ENCODE results near the gene YEATS4. TPM values are rescaled to one million over a fixed set of nuclear protein-coding genes. Genes with fewer than 3 reads are reported as not detected.

Gene YEATS4
- total RNA-seq, 6 experiments from 2014 or later: 7.3 to 11.1 (median 10.4) TPM

DNA sequence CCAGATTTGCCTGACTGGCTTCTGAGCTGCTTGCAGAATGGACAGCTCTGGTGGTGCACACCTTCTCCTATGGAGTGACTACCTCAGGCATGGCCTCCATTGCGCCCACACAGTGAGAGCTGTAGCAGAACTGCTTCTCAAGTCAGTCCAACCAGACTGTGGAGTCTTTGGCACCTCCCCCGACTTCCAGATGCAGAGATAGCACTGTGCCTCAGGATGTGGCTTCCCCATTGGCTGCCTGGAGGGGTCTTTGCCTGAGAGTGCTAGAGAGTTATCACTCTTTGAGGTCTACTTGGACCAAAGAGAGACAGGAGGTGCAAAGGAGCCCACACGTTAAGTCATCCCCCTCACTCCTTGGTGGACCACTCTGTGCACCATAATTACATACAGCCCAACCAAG is 65.9 kb downstream of the YEATS4 start:
- H3K4me1 Mint-ChIP-seq (ENCODE audit: low read depth): peaks cover 13% of the 10 kb centered on the region
- no peak for DNase-seq
- H3K4me3 Mint-ChIP-seq: no peak overlapping the region
- H3K27me3 Mint-ChIP-seq (ENCODE audit: insufficient read depth): peaks cover 1% of the 10 kb centered on the region; the same call in 1 of the 2 replicates
- H3K36me3 Mint-ChIP-seq (ENCODE audit: low read depth): no peaks in the 10 kb centered on the region
- H3K27ac Mint-ChIP-seq: no peak overlapping the region
- TF ChIP-seq, protein P1, sequence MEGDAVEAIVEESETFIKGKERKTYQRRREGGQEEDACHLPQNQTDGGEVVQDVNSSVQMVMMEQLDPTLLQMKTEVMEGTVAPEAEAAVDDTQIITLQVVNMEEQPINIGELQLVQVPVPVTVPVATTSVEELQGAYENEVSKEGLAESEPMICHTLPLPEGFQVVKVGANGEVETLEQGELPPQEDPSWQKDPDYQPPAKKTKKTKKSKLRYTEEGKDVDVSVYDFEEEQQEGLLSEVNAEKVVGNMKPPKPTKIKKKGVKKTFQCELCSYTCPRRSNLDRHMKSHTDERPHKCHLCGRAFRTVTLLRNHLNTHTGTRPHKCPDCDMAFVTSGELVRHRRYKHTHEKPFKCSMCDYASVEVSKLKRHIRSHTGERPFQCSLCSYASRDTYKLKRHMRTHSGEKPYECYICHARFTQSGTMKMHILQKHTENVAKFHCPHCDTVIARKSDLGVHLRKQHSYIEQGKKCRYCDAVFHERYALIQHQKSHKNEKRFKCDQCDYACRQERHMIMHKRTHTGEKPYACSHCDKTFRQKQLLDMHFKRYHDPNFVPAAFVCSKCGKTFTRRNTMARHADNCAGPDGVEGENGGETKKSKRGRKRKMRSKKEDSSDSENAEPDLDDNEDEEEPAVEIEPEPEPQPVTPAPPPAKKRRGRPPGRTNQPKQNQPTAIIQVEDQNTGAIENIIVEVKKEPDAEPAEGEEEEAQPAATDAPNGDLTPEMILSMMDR (IDR thresholded peaks at IDR 0.05): no peak
- no peaks in the 10 kb centered on the region for H3K9me3 Mint-ChIP-seq

DNA sequence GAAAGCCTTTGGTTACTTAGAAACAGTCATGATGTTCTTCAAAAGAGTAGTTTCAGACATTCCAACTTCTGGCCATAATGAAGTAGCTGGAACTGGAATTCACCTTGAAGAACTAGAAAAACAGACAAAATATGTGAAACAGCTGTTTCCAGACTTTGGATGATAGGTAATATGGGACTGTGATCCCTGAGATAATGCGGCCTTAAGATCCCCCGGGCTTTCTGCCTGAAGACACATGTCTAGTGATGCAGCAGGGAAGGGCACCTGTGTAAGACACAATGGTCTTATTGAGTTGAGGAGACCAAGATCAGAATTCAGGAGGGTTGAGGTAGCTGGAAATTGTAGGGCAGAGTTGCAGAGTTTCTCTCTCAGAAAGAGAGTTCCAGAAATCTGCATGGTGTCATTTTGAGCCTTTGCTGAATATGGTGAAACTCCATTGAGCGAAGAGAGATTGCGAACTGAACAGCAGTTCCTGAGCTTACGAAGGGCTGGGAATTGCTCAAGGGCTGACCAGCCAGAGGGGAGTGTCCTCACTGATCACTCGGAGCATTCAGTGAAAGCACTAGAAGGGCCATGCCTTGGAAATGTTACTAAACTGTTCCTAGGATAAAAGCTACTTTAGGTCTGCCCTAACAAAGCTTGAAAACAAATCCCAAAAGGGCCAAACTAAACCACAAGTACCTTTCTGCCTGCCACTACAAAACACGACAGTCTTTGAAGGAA is 69.0 kb downstream of the YEATS4 start:
- H3K4me1 Mint-ChIP-seq (ENCODE audit: low read depth): peaks cover 13% of the 10 kb centered on the region

DNA sequence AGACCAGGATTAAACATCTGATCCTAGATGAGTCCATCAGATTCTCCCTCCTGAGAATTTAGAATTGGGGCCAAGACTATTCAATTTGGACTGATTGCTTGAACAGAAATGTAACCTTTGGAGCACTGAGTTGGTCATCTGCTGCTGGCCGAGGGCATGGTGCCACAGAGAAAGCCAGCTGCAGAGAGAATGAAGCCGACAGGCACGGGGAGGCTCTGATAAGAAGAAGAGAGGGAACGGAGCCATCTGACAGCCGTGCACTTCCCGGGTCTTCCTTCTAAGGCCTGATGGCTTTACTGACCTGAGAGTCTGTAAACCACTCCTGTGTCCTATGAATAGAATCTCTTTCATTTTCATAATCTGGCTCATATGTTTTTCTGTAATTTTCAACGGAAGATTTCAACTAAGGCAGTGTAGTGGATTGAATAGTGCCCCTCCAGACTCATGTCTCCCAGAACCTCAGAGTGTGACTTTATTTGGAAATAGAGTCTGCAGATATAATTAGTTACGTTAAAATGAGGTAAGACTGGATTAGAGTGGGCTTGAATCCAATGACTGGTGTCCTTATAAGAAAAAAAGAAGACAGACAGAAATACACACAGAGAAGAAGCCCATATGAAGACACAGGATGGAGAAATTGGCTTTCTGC is 71.5 kb downstream of the YEATS4 start:
- TF ChIP-seq, protein P1 (IDR thresholded peaks at IDR 0.05): no peak
- no peak overlapping the region for H3K4me3 Mint-ChIP-seq
- no peak for DNase-seq
- peaks cover 25% of the 10 kb centered on the region for H3K4me1 Mint-ChIP-seq (ENCODE audit: low read depth)
- no peaks in the 10 kb centered on the region for H3K9me3 Mint-ChIP-seq
- H3K27me3 Mint-ChIP-seq (ENCODE audit: insufficient read depth): peaks cover 1% of the 10 kb centered on the region
- no peak overlapping the region for H3K27ac Mint-ChIP-seq
- no peaks in the 10 kb centered on the region; the same call in 1 of the 2 replicates for H3K36me3 Mint-ChIP-seq (ENCODE audit: low read depth)

More for the DNA sequence above, 69.0 kb downstream of the YEATS4 start:
- Mint-ChIP-seq H3K4me3 (no peak overlapping the region), H3K27me3 (ENCODE audit: insufficient read depth) (peaks cover 1% of the 10 kb centered on the region; the same call in 1 of the 2 replicates), H3K9me3 (no peaks in the 10 kb centered on the region), H3K36me3 (ENCODE audit: low read depth) (no peaks in the 10 kb centered on the region), H3K27ac (no peak overlapping the region)
- TF ChIP-seq, protein P1 (IDR thresholded peaks at IDR 0.05): no peak
- no peak for DNase-seq

DNA sequence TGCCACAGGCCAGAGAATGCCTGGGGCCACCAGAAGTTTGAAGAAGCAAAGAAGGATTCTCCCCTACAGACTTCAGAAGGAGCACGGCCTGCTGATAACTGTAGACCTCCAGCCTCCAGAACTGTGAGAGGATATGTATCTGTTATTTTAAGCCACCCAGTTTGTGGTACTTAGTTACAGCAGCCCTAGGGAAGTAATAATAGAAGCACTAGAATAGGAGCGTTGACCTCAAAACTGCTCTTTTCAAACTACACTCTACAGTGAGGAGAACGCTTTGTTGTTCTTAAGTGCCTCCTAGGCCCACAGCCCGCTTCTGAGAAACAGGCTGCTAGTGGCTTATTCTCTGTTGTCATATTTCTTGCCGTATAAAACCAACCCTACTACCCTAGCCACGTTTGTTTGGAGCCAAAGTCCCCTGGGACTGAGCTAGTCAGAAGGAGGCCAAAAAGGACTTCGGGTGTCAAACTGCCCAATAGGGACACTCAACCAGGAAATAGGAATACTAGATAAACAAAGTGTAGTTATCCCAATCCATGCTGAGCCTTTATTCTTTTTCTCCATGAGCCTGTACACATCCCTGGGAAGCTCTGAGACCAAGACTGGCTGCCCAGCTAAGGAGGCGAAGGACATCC is 72.2 kb downstream of the YEATS4 start:
- no peak for DNase-seq
- Mint-ChIP-seq H3K4me3 (no peak overlapping the region), H3K36me3 (ENCODE audit: low read depth) (no peaks in the 10 kb centered on the region; the same call in 1 of the 2 replicates), H3K27ac (no peak overlapping the region), H3K27me3 (ENCODE audit: insufficient read depth) (peaks cover 1% of the 10 kb centered on the region), H3K4me1 (ENCODE audit: low read depth) (peaks cover 26% of the 10 kb centered on the region), H3K9me3 (no peaks in the 10 kb centered on the region)
- TF ChIP-seq, protein P1 (IDR thresholded peaks at IDR 0.05): no peak

DNA sequence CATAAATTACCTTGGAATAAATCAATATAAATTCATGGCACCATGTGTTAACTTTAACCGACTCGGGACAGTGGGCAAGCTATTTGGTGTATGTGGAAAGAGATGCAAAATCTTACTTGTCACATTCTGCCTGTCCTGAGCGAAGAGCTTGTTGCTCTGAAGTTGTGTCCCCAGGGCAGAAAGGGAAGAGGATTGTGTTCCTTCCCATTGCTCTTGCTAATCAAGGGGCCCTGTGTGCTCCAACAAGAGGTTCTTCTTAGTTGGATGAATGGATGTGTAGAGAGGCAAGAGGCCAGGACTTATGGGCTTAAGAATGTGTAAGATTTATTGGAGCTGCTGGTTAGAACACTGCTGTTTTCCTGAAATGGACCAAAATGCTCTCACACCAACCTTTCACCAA is 74.1 kb downstream of the YEATS4 start:
- Mint-ChIP-seq H3K36me3 (ENCODE audit: low read depth) (no peaks in the 10 kb centered on the region; the same call in 1 of the 2 replicates), H3K4me1 (ENCODE audit: low read depth) (peaks cover 22% of the 10 kb centered on the region), H3K9me3 (no peaks in the 10 kb centered on the region), H3K4me3 (no peak overlapping the region), H3K27ac (no peak overlapping the region), H3K27me3 (ENCODE audit: insufficient read depth) (peaks cover 4% of the 10 kb centered on the region)
- no peak for DNase-seq
- TF ChIP-seq, protein P1 (IDR thresholded peaks at IDR 0.05): no peak

All from HFFc6 (cell line).